HG02938 (cell line): ENCODE data around the gene ATG2A.
"Not testable (repeated sequence)": the region's sequence is repeated elsewhere in the genome, so short reads cannot be mapped to it uniquely, and the experiment has no call there.

ENCODE experiments used
- ATAC-seq: cut with Tn5 transposase; IDR thresholded peaks from one replicate; pipeline ENCODE4 v1.9.1; 2021; ENCODE audit warnings: mild to moderate bottlenecking, moderate library complexity; ENCODE audit not compliant: unreplicated experiment

The ATG2A gene

GRCh38 chr11:64857485-64857884, 59.5 kb downstream of the ATG2A start:
- no peak for ATAC-seq

GRCh38 chr11:64856382-64857227, 60.4 kb downstream of the ATG2A start:
- ATAC-seq = no peak

GRCh38 chr11:64855596-64856304, 61.3 kb downstream of the ATG2A start:
- no peak for ATAC-seq

DNA sequence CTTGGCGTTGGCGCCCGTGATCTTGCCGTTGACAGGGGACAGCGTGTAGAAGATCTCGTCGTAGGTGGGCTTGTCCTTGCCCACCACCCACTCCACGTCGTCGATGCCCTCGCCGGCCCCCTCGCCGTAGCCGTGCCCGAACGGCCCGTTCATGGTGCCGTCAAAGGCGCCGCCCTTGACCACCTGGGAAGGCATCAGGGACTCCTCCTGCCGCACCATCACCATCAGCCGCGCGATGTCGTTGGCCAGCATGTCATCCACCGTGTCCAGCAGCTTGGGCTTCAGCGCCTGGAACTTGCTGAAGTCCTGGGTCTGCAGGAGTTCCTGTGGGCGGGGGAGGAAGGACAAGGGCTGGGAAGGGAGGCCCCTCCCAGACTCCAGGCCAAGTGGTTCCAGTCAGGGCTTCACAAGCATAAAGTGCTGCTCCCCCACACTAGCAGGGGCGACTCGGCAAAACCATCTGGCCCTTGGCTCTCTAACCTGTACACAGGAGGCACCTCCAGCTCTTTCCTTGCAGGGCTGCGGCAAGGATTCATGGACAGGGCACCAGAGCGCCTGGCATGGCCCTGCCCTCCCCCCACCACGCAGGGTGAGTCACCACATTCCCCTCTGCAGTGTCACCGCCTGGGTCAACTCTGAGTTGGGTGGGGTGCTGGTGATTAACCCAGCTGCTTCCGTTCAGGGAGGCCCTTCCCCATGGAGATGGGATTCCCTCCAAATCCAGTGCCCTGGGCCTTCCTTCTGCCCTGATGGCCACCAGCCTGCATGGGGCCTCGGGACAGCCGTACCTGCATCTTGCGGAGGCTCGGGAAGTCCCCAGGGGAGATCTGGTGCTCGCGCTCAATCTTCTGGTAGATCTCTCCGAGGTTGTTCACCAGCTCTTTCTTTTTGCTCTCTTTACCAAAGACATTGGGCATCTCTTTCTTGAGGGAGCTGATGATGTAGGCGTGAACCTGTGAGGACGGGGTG, 62.2 kb downstream of the ATG2A start:
- no peak for ATAC-seq

- ATAC-seq = no peak
These were observed 62.9 kb downstream of the ATG2A start for GRCh38 chr11:64854157-64854533.

- ATAC-seq = no peak
These were observed 63.3 kb downstream of the ATG2A start for GRCh38 chr11:64853709-64854108.

DNA sequence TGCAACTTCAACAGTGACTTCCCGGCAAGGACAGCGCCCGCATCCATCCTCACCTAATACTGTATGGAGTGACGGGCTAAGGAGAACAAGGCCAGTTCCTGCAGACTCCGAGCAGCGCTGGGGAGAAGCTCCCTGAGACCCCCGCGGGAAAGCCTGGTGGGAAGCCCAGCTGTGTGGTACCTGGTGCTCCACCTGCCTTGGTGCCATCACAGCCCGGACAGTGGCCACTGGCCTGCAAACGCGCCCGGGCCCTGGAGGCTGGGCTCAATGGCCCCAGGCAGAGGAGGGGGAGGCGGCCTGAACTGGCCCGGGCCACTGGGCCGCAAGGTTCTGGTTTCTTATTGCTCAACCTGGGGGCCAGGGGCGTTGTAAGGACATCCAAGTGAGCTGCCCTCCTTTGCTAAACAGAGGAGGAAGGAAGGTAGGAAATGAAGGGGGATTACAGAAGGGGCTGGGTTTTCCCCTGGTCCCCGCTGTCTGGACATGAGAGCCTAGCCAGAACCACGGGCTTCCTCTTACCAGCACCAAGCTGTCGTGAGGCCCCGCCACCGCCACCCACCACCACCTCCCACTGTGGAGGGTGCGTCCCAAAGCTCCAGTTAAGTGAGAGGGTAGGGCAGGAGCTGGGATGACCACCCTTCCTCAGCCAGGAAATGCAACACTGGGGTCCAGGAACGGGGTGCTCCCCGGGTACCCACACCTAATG, 64.1 kb downstream of the ATG2A start:
- no peak for ATAC-seq

DNA sequence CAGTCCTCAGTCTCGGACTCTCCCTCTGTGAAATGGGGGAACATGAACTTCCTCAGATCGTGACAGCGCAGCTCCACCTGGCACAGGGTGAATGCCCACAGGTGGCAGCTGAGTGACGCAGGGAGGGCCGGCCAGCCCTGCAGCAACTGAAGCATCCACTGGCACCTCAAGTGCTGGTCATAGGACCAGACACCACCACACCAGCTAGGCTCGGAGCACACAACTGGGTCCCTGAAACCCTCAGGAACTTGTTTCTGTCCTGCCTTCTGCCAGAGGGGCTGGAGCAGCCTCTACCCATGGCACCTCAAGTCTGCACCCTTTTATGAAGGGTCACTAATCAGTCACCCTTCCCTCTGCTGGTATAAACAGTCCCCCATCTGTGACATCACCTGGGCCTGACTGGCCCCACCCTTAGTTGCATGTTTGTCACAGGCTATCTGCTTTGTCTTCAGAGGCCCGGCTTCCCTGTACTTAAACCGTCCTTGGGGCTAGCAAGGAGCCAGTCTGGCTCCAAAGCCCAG, 65.1 kb downstream of the ATG2A start:
- peak; percentile 3 for ATAC-seq

DNA sequence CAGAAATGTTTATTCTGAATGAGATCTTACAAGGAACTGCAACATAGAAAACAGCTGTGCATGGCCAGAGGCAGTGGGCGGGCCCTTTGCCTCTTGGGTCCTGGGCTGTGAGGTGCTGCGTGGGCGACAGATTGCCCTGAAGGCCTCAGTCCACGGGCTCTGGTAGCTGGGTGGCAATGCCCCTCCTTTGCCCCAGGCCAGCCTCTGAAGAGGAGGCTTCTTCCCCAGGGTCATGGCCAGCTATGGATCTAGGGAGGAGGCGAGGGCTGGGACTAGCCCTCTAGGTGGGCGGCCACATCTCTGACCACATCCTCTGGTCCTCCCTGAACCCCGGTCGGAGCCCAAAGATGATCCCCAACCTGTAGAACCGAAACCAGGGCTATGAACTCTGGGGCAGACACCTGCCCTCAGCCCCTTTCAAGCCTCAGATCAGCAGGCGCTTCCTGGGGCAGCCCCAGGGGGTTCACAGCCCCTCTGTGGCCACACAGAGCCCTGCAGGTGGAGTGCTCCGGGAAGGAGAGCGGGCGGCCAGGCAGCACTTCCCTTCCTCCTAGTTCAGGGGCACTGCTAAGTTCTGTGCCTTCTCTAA, 65.9 kb downstream of the ATG2A start:
- peak; percentile 56 for ATAC-seq

DNA sequence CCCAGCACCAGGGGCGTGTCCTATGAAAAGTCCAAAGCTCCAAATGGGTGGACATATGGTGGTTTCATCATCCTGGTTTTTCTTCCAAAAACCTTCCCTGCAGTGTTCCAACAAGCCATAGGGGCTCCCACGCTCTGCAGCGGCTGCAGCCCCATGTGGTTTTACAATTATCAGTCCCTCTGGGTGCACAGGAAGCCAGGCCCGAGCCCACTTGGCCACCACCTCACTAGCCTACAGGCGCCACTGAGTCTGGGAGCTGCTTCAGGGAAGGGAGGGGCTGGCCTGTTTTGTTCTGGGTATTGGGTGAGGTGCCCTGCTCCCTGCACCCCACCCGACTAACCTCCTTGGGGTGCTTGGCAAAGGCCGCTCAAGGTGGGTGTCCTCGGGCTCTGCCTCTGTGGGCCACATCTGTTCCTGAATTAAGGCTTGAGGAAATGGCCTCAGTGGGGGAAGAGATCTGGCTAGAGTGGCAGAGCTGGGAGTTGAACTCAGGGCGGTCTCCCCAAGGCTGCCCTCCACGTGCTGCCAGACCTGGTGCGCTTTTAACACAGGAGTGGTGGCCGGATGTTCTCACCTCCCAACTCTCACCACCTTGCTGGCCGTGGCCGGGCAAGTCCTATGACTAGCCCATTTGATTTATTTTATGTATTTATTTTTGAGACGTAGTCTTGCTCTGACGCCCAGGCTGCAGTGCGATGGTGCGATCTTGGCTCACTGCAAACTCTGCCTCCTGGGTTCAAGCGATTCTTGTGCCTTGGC, 67.2 kb downstream of the ATG2A start:
- no peak for ATAC-seq

DNA sequence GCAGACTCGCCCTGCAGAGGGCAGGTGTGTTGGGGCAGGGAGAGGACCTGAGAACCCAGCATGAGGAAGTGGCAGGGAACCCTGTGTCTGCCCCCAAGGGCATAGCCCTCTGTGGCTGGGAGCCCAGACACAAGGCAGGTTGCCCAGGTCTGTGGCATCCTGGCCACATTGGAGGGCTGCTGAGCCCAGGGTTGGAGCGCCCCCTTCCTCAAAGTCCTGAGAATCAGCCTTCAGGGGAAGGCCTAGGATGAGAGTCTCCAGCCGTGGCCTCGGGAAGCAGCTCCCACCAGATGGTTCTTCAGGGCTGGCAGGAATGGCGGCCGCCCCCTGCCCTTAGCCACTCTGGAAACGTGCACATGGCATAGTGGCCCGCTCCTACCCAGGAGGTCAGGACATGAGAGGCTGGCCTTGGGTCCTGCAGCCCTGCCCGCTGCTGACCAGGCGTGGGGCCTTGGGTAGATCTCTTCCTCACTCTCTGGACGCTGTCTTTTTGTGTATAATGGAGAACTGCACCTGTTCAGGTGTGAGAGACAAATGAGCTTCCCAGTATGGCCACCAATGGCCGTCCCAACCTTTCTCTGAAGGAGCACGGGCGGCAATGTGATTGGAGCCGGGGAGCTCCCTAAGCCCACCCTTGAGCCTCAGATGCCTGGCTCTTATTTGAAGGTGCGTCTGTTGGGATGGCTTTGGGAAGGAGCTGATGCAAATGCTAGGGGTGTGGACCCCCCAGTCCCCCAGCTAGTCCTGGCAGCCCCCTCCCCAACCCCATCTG, 68.0 kb downstream of the ATG2A start:
- ATAC-seq = no peak

- no peak for ATAC-seq
These were observed 68.7 kb downstream of the ATG2A start for GRCh38 chr11:64848214-64848825.

DNA sequence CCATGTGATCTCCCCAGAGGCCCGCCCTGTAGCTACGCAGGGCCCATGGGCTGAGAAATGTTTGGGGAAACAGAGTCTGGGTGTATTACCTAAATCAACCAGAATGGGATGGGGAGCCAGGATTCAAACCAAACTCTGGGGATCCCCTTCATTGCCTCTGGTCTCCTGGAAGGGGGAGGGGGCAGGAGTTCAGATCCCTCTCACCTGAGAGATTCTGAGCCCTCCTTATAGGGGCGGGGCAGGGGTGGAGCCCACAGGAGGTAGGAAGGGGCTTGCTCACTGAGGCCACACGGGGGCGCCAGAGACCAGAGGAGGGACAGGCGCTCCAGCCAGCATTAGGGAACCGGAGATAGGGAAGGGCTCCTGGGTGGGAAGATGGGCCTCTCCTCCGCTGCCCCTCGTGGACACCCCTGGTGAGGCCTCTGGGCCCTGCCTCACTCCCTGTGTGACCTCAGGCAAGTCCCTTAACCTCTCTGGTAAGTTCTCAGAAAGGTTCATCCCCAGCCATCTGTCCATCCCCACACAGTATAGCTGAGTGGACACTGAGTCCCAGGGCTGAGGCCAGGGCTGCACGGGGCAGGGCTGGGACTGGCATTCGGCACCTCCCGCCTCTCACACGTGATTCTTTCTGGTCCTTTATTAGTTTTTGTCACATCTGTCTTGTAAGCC, 69.9 kb downstream of the ATG2A start:
- ATAC-seq = no peak

DNA sequence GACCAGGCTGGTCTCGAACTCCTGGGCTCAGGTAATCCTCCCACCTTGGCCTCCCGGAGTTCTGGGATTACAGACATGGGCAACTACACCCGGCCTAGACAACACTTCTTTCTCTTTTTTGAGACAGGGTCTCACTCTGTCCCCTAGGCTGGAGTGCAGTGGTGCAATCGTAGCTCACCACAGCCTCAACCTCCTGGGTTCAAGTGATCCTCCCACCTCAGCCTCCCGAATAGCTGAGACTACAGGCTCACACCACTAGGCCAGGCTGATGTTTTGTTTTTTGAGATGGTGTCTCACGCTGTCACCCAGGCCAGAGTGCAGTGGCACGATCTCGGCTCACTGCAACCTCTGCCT, 71.3 kb downstream of the ATG2A start:
- not testable (repeated sequence) for ATAC-seq

- no peak for ATAC-seq
These were observed 71.8 kb downstream of the ATG2A start for GRCh38 chr11:64845129-64845775.
